Measurements from ENCODE around the gene MANEA. TPM values are rescaled to one million over a fixed set of nuclear protein-coding genes. Genes with fewer than 3 reads are reported as not detected.

MANEA gene
- total and polyA plus RNA-seq, 10 of the 15 experiments (the other 5 are each of a cell fraction or from before 2014, with no cell fraction given), result 5.8 to 19.5 (median 12.5) TPM

- TF ChIP-seq ZBTB40 (IDR thresholded peaks at IDR 0.05; ENCODE audit: borderline replicate concordance), result no peak
- peak; percentile 27 for TF ChIP-seq USF1 (IDR thresholded peaks at IDR 0.05; ENCODE audit: borderline replicate concordance, extremely low read length, insufficient read depth, low read depth, low read length)
- TF ChIP-seq MYC (IDR thresholded peaks at IDR 0.05; ENCODE audit: insufficient read depth, insufficient read length, insufficient replicate concordance, low read length, severe bottlenecking), result no peak
- no peak for TF ChIP-seq TCF12 (IDR thresholded peaks at IDR 0.05; ENCODE audit: low read depth, low read length)
- TF ChIP-seq SMAD1 (IDR thresholded peaks at IDR 0.05; ENCODE audit: low read depth, partially characterized antibody), result no peak
- TF ChIP-seq IKZF1 (conservative IDR thresholded peaks at IDR 0.05), result peak; percentile 66
Measured at GRCh38 chr6:95577304-95578105, at the start of gene MANEA (continued).
